ENCODE data around the gene TECTA. TPM values are rescaled to one million over a fixed set of nuclear protein-coding genes. Genes with fewer than 3 reads are reported as not detected.

The TECTA gene
- total and polyA plus RNA-seq, 2 experiments from 2014 or later = 1.5 to 5.2 TPM

DNA sequence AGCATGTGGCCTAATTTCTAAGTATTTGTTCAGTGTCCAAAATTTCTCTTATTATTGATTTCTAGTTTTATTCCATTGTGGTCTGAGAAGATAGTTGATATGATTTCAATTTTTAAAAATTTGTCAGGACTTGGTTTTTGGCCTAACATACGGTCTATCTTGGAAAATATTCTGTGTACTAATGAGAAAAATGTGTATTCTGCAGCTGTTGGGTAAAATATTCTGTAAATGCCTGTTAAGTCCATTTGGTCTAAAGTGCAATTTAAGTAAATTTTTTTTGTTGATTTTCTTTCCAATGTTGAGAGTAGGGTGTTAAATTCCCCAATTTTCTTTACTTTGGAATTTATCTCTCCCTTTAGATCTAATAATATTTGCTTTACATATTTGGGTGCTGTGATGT, 78.3 kb downstream of the TECTA start:
- no peaks in the 10 kb centered on the region for H3K27me3 ChIP-seq
- H3K27ac ChIP-seq = no peak overlapping the region
- H3K36me3 ChIP-seq = no peaks in the 10 kb centered on the region
- no peak for TF ChIP-seq CTCF (IDR thresholded peaks at IDR 0.05; ENCODE audit: low read depth, low read length)
- no peaks in the 10 kb centered on the region for H3K9me3 ChIP-seq (ENCODE audit: low read depth)
- no peaks in the 10 kb centered on the region for H3K4me1 ChIP-seq (ENCODE audit: low read depth)
- H3K4me3 ChIP-seq = no peak overlapping the region
- DNase-seq (ENCODE audit: low read depth in 1 of 2, low spot score in 1 of 2) = no peak

DNA sequence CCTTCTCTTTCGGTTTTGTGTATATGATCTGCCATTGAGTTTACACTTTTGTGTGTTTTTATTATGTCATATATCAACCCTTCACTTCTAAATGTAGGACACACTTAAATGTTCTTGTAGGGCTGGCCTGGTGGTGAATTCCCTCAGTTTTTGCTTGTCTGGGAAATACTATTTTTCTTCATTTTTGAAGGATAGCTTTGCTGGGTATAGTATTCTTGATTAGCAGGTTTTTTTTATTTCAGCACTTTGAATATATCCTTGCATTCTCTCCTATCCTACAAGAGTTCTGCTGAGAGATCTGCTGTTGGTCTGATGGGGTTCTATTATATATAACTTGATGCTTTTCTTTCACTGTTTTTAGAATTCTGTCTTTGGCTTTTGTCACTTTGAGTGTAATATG, 79.1 kb downstream of the TECTA start:
- no peaks in the 10 kb centered on the region for H3K36me3 ChIP-seq
- TF ChIP-seq CTCF (IDR thresholded peaks at IDR 0.05; ENCODE audit: low read depth, low read length) = no peak

GRCh38 chr11:121188776-121189175, 87.7 kb downstream of the TECTA start:
- H3K4me1 ChIP-seq (ENCODE audit: low read depth) = peaks cover 22% of the 10 kb centered on the region
- no peaks in the 10 kb centered on the region for H3K36me3 ChIP-seq
- no peak overlapping the region for H3K4me3 ChIP-seq
- TF ChIP-seq CTCF (IDR thresholded peaks at IDR 0.05; ENCODE audit: low read depth, low read length) = no peak
- no peak overlapping the region for H3K27ac ChIP-seq
- DNase-seq (ENCODE audit: low read depth in 1 of 2, low spot score in 1 of 2) = no peak
- no peaks in the 10 kb centered on the region for H3K9me3 ChIP-seq (ENCODE audit: low read depth)
- no peaks in the 10 kb centered on the region for H3K27me3 ChIP-seq

More for the DNA sequence above, 79.1 kb downstream of the TECTA start:
- Histone ChIP-seq H3K27ac (no peak overlapping the region), H3K9me3 (ENCODE audit: low read depth) (no peaks in the 10 kb centered on the region), H3K4me1 (ENCODE audit: low read depth) (no peaks in the 10 kb centered on the region), H3K4me3 (no peak overlapping the region), H3K27me3 (no peaks in the 10 kb centered on the region)
- no peak for DNase-seq (ENCODE audit: low read depth in 1 of 2, low spot score in 1 of 2)

GRCh38 chr11:121191818-121192217, 90.8 kb downstream of the TECTA start:
- no peaks in the 10 kb centered on the region for H3K36me3 ChIP-seq
- peak overlapping the region; percentile 38 for H3K27ac ChIP-seq
- no peak for TF ChIP-seq CTCF (IDR thresholded peaks at IDR 0.05; ENCODE audit: low read depth, low read length)
- no peaks in the 10 kb centered on the region for H3K9me3 ChIP-seq (ENCODE audit: low read depth)
- peak in 1 of 2 donors; percentile 31 for DNase-seq (ENCODE audit: low read depth in 1 of 2, low spot score in 1 of 2)
- no peaks in the 10 kb centered on the region for H3K27me3 ChIP-seq
- H3K4me1 ChIP-seq (ENCODE audit: low read depth) = peaks cover 31% of the 10 kb centered on the region
- no peak overlapping the region for H3K4me3 ChIP-seq

DNA sequence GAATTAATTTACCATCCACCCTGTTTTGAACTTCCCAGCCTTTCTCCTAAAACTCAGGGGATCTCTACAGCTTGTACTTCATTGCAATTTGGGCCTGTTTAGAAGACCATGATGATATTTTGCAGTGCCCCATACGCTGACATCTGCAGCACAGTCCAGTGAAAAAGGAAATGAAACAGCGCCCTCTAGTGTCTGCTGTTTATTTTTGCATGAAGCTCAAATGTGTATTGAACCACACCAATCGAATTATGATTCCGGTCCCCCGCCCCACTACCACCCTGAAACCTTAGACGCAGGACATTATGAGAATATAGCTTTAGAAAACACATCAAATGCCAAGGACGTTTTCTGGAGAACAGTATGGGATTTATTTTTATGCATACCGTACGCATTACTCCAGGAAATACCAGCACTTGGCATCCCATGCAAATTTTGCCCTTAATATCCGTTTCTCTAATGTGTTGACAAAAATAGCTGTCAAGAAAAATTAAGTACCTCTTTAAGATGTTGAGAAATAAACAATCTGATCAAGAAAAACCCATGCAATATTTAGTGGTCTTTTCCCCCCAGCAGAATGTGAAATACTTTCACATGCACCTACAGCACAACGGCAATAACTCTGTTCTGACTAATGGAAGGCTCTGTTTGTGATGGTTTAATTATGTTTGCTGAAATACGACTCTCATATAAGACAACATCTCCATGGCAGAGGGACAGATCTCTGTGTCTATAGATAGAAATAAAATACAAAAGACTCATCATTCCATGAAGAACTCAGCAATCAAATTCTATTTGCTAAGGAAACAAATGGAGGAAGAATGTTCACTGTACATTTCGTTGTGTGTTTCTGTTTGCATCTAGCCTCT, 93.9 kb downstream of the TECTA start:
- peaks cover 44% of the 10 kb centered on the region for H3K4me1 ChIP-seq (ENCODE audit: low read depth)
- peak; percentile 85 for TF ChIP-seq CTCF (IDR thresholded peaks at IDR 0.05; ENCODE audit: low read depth, low read length)
- no peak overlapping the region for H3K27ac ChIP-seq
- H3K27me3 ChIP-seq = no peaks in the 10 kb centered on the region
- H3K36me3 ChIP-seq = no peaks in the 10 kb centered on the region
- DNase-seq (ENCODE audit: low read depth in 1 of 2, low spot score in 1 of 2) = peak; percentile 77 to 87
- no peaks in the 10 kb centered on the region for H3K9me3 ChIP-seq (ENCODE audit: low read depth)
- H3K4me3 ChIP-seq = no peak overlapping the region
